Limb (tissue), 2 donors: ENCODE results near the gene UGT3A1.
"Not testable (repeated sequence)": the region's sequence is repeated elsewhere in the genome, so short reads cannot be mapped to it uniquely, and the experiment has no call there.

Source experiments
- DNase-seq, 2 donors: peaks; one replicate each; pipeline ENCODE4 v3.0.0-alpha.2; 2016; ENCODE audit errors: extremely low spot score in 2 of 2

UGT3A1 gene

DNA sequence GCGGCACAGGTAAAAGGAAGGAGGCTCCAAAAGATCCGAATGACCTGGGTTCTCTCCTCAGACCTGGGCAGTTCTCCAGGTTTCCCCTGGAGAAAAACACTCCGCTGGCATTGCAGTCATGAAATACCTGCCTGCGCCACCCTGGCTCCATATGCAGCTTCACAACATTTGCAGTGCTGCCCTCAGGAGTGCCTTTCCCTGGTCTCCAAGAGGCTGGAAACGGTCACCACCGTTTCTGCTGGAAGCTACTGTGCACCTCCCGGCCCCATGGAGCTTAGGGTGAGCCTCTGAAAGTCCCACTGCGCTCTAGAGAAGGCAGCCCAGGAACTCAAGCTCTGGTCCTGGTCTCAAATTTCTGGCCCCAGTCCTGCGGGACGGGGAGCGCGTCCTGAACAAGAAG is 670 bp downstream of the UGT3A1 start:
- DNase-seq: no peak

DNA sequence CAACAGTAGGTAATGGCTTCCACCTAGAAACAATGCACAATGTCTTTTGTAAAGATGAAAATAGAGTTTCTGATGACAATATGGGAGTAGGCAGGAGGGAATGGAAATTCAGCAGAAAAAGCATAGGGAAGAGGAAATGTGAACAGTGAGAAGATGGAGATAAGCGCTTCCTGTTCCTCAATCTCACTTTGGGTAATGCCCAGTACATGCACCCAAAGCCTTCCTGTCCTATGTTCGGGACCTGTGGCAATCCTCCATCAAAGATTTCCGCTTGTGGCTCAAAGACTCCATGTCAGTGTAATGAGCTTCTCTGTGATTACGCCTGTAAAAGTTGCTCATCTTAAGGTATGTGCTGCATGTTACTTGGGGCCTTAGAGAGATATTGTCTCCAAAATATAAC is 2.7 kb downstream of the UGT3A1 start:
- DNase-seq: no peak

DNA sequence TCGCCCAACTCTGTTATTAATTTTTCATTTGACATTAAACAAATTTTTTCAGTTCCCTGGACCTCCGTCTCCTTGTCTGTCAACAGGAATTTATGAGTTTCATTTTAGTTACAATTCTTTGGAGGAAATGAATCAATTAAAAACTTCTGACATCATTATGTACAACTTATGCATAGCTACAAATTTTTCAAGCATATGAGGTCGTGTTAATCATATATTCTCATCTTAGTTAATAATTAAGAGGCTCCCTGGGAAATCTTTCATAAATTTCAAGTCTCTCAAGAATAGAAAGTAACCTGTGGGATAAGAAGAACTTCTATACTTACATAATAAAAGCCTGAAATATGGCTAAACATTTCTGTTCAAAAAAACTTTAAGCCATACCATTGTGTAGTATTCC is 3.4 kb downstream of the UGT3A1 start:
- DNase-seq: no peak

DNA sequence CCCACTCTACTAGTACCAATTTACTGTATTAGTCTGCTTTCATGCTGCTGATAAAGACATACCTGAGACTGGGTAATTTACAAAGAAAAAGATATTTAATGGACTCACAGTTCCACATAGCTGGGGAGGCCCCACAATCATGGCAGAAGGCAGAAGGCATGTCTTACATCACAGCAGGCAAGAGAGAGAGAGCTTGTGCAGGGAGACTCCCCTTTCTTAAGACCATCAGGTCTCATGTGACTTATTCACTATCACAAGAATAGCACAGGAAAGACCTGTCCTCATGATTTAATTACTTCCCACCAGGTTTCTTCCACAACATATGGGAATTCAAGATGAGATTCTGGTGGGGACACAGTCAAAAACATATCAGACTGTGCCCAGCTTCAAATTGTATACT is 11.5 kb downstream of the UGT3A1 start:
- DNase-seq: no peak

DNA sequence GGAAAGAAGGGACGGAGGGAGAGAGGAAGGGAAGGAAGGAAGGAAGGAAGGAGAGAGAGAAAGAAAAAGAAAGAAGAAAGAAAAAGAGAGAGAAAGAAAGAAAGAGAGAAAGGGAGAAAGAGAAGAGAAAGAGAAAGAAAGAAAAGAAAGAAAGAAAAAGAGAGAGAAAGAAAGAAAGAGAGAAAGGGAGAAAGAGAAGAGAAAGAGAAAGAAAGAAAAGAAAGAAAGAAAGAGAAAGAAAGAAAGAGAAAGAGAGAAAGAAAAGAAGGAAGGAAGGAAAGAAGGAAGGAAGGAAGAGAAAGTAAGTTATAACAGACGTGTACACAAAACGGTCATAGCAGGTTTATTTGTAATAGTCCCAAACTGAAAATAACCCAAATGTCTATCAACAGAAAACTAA is 14.3 kb downstream of the UGT3A1 start:
- not testable (repeated sequence) for DNase-seq

DNA sequence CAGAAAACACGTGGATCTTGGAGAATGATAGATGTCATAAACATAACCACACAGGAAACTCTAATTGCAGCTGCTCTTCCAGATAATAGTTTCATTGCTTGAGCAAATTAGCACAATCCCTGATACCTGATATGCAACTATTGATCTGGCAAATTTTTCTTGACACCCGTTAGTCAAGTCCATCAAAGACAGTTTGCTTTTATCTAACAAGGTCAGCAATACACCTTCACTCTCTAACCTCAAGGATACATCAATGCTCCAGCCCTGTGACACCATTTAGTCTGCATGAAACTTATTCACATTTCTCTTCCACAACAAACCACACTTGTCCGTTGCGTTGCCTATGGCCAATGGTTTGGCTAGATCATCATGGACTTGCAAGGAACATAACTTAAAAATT is 16.6 kb downstream of the UGT3A1 start:
- no peak for DNase-seq

DNA sequence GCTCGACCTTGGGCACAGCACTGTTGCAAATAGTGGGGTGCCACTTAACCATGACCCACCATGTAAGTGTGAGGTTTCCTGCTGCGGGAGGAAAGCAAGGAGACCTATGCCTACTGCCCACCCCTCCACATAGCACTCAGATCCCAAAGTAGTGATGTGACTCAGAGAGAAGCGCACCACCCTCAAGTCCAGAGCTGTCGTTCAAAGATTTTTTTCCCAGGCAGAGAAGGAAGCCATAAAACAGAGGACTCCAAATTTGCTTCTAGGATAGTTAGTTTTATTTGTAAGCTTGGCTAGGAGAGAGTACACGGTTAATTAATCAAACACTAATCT is 19.3 kb downstream of the UGT3A1 start:
- no peak for DNase-seq

DNA sequence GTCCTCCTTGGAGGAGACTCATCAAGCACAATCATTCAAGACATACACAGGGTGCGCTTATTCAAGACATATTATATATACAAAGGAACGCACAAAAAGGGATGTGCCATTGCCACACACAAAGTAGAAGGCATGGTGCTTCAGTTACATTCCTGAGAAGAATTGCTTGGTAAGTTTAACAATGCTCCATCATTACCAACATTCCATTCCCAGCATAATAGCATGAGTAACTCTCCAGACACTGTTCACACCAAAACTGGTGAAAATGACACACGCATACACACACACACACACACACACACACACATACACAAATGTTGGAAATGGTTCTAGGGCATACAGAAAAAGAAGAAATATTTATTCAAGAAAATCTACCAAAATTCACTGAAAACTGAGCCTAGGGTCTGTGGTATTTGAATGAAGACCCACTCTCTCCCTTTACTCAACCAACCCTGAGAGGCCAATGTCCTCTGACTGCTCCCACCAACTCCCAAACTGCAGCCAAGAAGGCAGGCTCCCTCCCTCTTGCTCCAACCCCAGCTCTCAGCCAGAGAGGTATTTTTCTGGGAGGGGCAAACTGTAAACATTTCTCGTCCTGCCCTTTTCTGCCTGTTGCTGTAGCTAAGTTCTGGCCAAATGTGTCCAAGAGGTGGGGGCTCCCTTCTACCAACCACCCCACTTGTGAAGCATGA is 19.9 kb downstream of the UGT3A1 start:
- DNase-seq: no peak

DNA sequence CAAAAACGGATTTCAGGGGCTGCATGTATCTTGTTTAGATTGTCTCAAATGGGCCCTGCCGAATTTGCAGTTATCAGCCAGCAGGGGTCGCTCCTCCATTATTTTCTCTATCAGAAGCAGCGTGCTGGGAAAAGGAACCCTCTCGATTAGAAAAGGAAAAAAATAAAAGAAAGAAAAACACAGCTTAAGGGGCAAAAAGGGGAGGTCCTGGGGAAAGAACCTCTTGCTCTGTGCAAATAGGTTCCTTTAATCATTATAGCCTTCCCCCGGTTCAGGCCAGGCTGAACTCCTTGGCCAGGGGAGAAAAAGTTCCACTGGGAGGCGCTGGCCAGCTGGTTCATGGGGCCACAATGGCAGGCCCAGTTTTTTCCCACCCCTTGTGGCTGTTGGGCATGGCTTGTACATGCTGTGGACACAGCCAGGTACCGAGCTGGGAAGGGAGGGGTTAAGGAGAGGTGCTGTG is 27.8 kb downstream of the UGT3A1 start:
- no peak for DNase-seq

DNA sequence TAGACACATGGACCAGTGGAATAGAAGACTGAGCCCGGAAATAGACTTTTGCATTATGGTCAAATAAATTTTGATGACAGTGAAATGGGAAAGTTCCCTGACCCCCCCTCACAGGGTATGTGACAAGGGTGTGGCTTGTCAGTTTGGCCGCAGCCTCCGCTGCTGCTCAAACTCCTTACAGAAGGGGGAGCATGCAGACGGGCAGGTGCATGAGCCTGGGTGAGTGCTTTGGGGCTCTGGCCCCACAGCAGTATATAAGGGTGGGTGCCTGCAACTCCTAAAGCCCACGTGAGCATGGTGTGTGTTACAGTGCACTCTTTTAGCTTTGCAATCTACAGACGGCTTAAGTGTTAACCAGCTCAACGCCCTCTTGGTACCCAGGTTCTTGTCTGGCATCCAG is 30.9 kb downstream of the UGT3A1 start:
- no peak for DNase-seq

DNA sequence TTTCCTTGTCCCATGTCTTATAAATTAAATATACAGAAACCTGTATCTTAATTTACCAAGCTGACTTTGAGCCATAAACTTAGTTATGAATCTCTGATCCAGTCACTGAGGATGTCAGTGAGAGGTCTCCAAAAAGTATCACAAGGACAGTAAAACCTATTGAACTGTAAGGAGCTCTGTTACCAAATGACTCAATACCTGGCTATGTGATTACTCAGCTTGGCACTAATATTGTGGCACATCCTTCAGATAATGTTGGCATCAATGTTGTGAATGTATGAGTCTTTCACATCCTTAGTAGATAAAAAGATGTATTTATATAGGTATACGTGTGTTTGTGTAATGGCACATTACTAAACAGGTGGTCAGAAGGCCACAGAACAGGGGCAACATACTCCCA is 34.8 kb downstream of the UGT3A1 start:
- no peak for DNase-seq

DNA sequence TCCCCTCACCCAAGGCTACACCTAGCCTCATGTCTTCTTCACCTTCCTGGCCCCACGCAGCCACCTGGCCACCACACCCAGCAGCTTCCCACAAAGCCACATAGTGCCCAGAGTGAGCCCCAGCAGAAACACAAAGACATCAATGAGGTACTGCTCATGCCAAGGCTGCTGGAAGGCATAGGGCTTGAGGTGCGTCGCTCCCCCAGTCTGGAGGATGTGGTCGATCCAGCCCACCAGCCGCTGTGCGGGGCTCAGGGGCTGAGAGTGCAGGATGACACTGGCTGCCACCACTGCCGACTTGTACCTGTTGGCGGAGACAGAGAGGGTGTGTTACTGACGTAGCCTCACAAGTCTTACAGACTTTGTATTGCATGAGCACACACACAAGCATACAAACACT is 37.0 kb downstream of the UGT3A1 start:
- no peak for DNase-seq

DNA sequence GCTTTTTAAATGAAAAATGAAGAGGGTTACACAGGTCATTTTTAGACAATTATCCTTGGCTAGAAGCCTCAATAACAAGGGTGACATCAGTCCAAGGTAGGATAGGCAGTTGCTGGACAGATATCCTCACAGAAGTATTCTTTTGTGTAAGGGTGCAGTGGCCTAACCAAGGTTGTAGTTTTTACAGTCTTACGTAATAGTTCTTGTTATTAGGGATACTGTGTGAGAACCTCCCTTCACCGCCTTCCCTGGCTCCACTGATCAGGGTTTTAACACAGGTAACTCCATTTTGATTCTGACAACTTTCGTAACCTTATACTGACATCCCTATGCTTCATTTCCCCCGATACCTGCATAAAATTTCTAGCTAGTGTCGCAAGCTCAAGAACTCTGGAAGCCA is 44.1 kb downstream of the UGT3A1 start:
- no peak for DNase-seq

DNA sequence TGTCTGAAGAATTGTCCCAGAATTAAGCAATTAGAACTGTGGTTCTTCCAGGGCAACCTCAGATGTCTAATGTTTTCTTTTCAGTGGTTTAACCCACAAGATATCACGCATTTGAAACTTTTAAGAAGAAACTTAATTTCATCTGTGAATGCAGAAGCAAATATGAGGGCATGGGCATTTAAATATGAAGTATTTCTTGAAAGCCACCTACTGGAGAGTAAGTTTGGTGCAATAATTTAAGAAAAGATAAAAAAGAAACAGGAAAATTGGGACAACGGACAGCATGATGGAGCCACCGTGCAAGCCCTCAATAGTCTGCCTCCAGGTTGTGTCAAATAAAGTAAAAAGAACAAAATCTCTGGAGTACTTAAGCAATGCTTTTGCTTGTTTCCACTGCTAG is 51.6 kb downstream of the UGT3A1 start:
- no peak for DNase-seq

DNA sequence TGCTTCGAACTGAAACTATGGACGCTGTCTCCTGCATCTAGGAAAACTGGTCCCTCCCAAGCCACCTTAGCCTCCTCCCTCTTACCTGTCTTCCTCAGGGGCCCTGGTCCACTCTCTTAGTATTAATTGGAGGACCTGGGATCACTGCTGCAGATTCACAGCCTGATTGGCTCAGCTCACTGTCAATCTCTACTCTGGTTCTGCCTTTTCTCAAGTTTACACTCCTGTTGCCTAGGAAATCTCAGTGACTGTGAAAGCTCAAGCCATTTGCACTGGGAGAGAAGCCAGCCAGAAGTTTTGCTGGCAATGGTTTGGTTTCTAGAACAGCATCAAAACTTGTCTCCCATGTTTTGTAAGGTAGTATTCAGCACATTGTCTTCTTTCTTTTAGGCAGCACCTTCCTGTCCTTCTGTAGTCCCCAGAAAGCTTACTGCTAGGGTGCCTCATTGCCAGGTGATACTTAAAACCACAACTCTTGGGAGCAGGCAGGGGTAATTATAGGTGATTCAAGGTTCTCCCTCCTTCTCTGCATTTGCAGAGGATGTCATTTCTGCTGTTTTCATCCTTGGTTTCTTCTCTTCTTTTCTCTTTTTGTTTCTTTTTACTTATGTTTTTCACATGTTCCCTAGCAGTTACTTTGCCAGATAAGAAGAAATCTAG is 52.5 kb downstream of the UGT3A1 start, which contains the start of gene CAPSL:
Gene CAPSL (minus strand): TSS at position 55 of the 660 bp plus-strand sequence. CDS start 17,502 bp downstream, outside the sequence.
- DNase-seq: peak; percentile 85

DNA sequence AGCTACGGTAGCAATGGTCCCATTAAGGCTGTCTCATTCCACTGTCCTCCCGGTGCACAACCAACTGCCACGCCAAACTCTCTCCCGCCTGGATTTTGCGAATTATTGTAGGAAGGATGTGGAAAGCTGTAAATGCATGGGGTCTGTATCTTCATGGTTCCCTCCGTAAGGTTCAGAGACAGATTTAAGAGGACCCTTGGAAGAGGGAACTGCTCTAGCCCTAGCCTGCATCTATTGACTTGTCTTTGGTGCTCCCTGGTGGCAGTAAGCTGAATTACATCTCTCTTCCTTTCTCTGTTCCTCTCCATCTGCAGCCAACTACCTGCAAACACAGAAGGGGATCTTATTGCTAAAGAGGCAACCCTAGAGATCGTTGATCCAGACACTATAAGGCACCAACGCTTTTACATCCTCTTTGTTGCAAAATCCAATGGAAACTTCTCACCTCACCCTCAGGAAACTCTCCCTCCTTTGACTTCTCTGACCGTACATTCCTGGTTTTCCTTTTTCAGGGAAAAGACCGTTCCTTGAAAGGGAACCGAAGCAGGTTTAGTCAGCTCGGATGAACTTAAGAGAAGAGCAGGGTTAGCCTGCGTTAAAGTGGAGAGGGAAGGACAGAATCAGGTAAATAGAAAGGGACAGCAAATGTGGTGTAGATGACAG is 64.7 kb downstream of the UGT3A1 start:
- DNase-seq: peak; percentile 68 to 70

DNA sequence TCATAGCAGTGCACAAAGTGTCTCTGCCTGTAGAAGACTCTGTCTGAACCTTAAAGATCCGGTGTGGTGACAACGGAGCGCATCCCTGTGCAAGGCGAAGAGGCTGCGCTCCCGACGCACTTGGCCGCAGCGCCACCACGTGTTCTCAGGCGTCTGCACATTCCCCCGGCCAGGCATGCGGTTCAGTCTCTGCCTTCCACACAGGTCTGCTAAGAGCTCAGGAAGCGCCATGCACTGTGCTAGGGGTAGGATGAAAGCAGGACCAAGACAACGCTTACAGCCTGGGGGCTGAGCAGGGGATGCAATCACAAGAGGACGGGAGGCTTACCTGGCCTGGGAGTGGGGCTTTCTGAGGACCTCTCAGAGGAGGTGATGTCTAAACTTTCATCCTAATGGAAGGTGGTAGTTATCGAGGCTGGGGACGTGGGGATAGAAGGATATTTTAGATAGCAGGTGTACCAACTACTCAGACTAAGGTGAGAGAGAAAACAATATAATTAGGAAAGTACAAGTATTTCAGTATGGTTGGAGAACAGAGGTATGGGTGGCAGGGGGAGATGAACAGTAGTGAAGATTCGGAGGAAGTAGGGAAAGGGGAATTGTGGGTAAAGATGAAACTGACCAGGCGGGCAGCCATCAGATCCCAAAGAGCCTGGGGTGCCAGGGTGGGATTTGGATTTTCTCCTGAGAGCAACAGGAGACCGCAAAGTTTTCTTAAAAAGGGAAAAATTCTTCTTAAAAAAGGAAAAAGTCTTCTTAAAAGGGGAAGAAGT is 66.1 kb downstream of the UGT3A1 start:
- DNase-seq: peak; percentile 61 to 81

DNA sequence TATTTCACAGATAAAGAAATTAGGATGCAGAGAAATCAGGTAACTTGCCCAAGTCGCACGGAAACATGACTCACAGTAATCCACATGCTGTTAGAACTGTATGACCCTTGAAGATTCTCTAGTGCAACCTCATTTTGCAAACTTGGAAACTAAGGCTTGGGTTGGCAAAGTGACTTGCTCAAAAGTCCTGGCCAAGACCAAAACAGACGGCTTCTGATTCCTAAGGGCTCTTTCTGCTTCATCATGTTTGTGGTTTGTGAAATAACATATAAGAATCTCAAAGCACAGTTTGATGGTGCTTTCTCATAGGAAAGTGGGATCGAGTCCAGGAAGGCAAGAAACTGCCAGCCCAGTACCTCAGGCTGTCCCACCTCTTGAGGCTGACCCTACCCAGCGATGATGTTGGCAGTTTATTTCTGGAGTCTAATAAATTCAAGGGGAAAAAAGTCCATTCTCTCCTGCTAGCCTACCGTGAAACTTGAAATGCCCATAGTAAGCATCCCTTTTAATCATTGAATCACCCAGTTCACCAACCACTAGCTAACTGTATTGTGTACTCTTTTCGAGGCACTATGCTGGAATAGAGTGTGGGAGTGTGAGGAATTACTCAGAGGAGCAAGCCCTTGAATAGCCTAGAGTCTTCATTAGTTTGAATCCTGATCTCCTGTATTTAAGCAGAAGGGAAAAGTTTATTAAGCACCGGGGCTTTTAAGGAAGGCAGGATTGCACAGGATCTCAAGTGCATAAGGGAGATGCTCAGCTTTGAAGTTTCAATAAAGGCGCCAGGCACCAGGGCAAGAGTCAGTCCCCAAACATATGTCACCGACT is 66.9 kb downstream of the UGT3A1 start:
- no peak for DNase-seq

DNA sequence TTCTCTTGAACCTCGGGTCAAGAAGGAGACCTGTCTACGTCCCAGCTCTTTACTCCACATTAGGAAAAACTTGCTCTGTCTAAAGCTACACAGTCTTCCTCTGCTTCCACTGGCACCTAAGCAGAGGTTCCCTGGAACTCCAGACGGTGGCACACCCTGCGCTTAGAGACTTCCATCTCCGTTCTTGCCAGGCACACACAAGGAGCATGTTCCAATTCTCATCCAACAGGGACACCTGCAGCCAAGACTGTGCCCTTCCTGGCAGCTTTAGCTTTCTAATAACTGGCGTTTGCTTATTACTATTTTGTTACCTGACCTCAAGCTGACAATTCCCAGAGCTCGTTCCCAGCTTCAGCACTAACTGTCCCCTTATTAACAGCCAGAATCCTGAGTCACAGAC is 68.7 kb downstream of the UGT3A1 start:
- no peak for DNase-seq

DNA sequence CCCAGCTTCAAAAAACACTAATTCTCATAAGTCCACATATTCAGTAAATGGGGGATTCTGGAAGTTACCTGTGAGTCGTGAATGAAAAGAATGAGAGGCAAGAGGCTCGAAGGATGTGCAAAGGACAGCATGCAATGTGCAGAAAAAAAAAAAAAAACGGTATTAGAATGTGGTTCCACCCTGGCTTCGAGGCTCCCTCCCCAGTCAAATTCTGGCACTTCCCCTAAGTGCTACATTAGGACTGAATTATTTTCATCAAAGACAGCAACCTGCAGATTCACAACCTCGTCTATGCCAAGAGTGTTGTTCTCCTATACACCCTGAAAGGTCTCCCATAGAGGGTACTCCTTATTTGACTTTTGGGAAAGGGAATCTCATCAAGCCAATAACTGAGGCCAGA is 69.3 kb downstream of the UGT3A1 start:
- DNase-seq: no peak

DNA sequence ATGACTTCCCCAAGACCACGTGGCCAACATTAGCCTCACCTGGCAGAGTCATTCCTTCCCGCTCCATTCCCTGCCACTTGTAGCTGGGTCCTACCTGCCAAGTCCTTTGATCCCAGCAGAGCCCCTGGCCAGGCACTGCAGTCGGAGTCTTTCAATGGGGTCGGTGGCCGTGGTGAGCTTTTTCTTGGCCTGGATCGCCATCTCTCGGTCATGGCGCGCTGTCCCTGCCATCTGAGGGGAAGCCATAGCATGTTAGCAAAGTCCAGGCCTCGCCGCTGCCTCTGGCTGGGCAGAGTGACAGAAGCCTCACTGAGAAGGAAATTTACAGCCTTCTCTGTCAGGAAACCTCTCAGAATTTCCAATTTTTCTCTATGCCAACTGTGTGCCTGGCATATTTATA is 70.3 kb downstream of the UGT3A1 start:
- no peak for DNase-seq
